ENCODE data around the gene ABCC8.
A peak's percentile ranks its signal among the peaks of the same experiment; 100 is the strongest.

ABCC8 gene

DNA sequence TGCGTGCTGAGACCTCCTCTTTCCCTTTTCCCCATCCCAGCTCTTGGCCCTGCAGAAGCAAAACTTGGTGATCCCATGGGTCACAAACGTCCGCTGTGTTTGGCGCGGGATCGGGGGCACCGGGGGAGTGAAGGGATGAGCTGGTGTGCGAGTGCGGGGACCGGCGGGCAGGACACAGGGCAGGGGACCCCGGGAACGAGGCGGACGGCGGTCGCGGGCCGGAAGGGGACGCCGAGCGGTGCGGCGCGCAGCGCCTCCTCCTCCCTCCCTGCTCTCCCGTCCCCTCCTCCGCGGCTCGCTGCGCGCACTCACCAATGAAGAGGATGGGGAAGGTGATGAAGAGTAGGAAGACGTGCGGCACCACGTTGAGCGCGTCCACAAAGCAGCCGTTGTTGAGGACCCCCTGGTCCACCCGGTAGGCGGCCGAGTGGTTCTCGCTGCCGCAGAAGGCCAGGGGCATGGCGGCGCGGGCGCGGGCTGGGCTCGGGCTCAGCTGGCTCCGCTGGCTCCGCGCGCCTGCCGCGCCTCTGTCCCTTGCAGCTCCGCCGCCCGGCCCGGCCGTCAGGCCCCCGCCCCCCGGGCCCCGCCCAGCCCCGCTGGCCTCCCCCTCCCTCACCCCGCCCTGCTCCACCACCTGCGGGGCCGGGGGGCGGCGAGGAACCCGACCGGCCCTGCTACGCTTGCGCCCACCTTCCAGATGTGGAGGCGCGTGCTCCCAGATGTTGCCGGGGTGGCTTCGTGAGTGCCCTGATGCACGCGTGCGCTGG, at the start of gene ABCC8:
Gene ABCC8, minus strand, starts transcription at position 529 of the 767 bp plus-strand sequence. Its CDS starts 69 bp downstream, at position 460.
- peak; percentile 11 for DNase-seq

DNA sequence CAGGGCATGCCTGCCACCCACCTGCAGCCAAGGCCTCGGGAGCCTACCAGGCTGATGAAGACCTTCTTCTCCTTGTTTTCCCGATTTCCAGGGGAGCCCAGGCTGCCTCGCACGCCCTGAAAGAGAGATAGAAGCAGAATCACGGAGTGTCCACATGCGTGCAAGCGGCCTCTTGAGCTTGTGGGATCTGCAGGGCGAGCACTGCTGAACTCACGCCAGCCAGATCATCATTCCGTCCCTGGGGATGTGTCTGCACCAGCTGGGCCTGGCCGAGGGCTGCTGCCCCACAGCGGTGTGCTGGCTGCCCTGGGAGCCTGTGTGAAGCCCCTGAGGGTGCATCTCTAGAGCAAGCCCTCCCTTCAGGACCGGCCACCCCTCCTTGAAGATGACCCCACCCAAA, 49.7 kb upstream of the ABCC8 start:
- DNase-seq: no peak

DNA sequence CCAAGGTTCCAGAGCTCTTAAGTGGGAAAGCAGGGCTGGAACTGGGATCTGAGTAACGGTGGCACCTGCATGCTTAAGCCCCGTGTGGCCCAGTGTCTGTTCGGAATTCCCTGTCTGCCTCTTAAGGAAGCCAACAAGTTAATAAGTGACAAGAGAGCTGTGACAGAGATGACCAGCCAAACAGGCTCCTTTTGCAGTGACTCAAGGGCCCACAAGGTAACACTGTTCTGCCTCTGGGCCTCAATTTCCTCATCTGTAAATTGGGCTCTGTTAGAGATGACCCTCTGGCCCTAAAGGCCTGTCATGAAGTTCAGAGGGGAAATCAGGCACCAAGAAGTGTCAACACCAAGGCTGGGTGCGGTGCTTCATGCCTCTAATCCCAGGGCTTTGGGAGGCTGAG, 48.9 kb upstream of the ABCC8 start:
- no peak for DNase-seq

DNA sequence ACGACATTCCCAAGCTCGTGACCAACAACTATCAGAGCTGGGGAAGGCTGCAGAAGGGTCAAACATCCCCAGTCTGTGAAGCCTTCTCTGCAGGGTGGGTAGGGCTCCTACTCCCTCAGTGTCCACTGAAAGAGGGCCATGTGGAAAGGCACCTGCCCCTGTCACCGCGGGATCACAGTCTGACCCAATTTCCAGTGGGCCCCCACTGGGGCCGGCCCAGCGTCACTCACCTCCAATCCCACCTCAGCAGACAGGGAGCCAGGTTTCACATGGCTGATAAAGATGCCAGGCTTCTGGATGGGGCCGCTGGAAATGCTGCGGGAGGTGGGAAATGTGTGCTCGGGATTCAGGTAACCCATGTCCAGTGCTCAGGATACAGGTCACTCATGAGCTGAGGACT, 47.6 kb upstream of the ABCC8 start:
- DNase-seq: no peak

DNA sequence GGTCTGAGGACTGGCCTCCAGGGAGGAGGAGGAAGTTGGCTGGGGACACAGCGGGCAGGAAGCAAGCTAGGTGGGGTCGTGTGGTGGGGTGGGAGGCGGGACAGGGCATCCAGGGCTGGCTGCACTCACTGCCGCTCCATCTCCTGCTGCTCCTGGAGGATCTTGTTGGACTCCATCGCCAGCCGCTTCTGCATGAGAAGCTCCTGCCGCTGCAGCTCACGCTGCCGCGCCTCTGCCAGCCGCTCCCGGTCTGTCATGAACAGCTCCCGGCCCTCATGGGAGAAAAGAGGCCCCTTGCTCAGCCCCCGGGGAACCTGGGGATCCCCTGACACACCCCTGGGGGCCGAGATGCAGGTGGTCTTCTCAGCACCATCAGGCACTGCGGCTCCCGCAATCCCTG, 46.0 kb upstream of the ABCC8 start:
- no peak for DNase-seq

DNA sequence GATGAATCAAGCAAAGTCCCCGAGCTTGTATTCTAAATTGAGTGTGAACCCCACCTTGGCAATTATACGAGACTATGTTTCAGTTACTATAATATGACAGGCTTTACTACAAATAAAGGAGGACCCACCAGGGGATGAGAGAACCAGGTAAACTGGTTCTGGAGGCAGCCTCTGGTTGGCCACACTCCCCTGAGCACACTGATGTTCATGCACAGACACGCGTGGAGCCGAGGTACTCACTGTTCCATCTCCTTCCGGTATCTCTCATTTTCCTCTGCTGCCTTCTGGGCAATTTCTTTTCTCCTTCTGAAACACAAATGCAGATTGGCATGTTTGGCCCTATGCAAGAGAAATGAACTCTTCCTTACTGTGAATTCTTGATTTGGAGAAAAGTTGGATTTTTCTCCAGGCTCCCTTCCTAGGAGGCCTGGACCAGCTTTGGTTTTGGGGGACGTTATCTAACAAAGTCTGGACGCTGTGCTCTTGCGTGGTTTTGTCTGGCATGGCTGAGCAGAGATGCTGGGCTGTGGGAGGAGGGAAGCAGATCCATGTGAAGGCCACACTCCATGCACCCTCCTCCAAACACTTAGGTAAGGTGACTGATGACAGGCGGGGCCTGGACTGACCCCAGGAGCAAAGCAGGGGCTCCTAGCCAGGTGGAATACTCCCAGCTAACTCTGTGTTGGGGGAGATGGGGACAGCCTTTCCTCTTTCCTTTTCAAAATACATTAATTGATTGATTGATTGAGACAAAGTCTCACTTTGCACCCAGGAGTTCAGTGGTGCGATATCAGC, 44.7 kb upstream of the ABCC8 start:
- DNase-seq: no peak

DNA sequence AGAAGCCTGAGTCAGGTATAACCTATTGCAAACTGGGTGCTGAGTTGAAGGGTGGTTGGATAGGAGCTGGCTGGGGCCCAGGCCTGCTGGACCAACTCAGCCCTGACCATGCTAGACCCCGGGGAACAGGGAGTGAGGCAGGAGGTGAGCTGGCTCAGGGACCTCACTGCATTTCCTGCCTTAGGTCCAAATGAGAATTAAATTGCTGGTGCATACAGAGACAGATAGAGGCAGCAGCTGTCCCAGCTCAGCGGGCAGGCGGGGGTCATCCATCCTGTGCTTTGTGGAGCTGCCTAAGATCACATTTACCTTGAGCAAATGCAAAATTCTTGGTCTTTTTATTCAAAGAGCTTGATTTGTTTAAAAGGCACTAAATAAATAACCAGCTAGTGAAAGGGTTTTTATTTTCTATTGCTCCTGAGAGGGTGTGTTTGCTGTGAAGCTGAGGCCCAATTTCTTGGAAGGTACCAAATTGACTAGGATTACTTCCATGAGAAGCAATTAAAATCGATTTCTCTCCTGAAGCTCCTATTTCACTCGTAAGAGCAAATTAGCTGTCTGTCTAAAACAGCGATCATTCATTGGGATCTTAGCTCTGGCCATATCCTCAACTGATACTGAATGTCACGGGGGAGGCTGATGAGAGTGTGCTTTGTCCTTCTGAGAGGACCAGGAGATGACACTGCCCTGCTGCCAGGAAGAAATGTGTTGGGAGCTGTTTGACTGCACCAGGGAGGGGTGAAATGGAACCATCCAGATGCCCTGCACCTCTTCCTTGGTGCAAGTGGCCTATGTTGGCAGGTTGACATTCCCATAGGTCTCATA, 42.6 kb upstream of the ABCC8 start:
- DNase-seq: no peak

DNA sequence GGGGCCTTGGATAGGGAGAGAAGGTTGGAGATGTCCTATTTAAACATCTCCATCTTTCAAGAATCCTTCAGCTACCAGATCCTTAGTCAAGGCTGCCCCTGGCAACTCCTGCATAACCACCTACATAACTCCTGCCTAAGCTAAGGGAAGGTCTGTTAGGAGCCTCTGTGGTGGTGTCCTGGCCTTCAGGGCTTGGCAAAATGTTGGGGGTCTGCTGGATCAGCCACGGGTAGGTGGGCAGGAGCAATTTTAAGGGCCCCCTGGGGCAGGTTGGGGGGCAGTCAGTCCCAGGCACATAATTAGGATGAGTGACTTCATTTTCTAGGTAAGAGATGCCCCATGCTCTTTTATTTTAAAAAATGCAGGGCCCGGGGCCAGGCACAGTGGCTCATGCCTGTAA, 41.7 kb upstream of the ABCC8 start:
- no peak for DNase-seq

DNA sequence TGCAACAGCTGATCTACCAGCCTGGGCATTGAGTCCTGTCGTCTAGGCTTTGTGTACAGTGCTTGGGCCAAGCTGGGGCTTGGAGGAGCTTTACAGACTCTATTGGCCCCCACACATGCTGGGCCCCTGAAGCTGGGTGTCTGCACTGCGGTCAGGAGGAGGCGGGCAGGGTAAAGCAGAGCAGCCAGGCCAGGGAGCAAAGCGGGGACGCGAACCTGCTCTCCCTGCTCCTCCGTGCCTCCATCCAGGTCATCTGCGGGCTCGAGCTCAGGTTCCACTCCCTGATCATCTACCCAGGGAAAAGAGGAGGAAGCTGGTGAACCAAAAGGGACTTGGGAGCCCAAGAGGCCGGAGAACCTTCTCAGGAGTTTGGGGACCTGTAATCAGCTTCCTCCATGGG, 40.5 kb upstream of the ABCC8 start:
- DNase-seq: no peak

DNA sequence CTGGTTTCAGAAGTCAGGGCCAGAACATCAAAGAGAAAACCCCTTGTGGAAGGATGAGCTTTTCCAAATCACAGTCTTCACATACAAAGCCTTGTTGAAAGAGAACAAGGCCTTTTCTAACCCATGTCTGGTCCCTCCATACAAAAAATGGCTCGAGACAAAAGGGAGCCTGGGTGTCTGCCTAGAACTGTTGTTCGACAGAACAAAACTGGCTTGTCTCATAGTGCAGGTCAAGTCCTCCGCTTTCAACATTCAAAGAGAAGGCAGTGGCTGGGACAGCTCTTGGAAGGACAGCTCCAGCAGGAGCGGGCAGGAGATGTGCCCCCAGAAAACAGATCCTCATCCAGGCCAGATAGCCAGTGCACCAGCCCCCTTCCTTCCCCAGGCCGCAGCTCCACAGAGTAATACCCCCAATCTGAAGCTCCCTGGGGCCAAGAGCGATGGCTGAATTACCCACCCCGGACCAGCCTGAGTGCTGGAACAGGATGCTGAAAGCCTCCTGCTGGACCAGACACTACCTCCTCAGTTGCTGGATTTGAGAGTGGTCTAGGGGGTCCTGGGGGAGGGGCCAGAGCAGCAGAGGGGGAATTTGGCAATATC, 40.0 kb upstream of the ABCC8 start:
- no peak for DNase-seq

DNA sequence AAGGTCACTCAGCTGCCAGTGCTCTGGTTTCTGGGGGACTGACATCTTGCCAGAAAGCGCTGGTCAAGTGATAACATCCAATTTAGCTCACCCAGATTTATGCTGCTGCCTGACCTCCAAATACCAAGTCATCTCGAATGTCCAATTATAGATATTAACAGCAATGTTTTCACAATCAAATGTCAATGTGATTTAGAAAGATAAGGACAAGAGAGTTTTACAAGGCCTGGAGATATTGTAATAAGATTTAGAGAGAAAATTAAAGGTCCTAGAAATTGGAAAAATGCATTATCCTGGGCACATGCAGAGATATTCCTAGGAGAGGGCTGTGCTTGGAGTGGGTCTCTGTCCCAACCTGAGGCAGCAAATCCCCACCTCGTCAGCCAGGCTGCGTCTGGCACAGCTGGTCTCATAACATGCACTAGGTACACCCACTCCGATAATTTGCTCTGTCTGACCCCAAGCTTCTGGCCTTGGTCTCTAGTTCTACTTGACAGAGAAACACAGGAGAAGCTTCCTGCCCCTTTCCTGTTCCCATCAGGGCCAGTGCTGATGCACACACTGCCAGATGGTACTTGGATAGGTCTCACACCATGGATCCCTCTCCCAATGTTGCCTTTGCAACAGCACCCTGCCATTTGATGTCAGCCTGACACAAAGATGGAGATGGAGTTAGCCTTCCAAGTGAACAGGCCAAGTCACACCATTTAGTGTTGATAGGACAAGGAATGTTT, 39.0 kb upstream of the ABCC8 start:
- DNase-seq: no peak

DNA sequence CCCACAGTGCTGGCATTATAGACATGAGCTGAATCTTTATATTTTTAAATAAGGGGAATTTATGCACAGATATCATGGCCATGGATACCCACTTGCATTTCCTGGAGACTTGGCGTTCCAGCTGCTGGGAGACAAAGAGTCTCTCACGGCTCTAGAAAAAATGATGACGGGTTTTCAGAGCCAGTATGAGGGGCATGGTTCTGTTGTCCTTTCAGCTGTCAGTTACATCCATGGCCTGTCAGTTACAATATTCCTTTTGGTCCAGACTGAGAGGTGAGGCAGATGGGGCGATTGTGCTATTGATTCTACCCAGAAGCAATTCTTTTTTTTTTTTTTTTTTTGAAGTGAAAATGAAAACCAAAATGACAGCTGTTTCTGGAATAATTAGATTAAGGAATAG, 37.8 kb upstream of the ABCC8 start:
- no peak for DNase-seq

DNA sequence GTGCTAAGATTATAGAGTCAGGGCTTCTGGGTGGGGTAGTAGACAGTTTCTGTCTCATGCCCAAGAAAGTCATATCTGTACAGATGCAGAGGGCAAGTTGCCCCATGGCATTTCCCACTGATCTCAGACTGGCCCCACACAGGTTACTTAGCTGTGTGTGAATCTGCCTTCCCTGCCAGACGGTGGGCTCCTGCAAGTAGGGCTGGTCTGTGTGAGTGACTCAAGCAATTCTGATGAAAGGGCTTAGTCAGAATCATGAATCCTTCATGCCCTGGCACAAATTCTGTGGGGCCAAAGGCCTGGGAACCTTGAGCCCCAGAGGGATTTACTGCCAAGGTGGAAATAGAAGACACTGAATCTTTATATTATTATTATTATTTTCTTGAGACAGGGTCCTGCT, 37.2 kb upstream of the ABCC8 start:
- peak; percentile 35 for DNase-seq

DNA sequence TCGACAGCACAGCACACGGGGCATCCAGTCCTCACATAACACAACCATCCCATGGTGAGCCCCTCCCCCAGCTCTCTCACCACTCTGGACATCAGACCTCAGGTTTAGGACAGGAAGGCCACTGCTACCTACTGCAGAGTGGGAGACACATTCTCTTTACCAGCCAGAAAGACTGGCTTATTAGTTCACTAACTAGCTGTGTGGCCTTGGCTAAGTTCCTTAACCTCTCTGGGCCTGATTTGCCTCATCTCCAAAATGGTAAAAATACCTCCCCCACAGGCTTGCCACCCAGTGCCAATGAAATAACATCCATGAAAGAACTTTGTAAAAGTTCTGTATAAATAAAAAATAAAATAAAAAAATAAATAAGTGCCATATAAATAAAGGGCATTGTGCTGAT, 35.5 kb upstream of the ABCC8 start:
- no peak for DNase-seq

DNA sequence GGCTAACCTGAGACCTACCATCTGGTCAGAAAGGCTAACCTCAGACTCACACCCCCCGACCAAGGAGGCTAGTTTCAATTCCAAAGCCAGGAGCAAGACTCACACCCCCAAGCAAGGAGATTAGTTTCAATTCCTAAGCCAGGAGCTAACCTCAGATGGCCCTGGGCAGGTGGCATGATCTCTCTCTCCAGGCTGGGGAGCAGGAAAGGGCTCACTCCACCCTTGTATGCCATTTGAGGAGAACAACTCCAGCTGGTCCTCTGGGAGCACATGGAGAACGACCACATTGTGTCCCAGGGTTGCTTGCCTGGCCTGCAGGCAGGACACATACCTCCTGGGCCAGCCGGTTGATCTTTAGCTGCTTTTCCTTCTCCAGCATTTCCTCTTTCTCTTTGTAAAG, 34.9 kb upstream of the ABCC8 start:
- no peak for DNase-seq

DNA sequence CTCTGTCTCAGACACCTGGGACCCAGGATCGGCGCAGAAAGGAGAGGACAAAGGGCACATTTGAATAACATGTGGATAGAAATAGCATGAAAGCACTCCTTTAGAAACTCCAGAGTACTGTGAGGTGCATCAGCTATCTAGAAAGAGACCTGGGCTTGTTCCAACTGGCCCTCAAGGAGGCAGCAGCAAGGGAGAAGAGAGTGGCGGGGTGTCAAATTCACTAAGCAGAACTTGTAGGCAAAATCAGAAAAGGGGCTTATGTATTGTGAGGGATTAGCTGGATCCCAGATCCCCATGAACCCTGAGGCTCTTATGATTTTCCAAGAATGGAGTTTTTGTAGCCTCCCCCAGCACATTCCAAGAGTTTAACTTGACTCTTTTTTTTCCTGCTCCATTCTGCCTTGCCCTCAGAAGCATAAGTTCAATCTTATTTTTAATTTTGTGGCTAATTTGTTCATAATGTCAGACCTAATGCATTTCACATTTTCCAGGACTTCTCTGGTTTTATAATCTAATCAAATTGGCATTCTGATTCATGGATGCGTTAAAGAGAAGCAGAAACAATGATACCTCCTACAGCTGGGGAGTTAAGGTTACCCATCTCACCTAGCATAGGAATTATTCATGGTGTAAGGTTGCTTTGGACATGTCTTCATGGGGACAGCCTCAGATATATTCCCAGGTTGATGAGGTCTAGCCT, 34.0 kb upstream of the ABCC8 start:
- DNase-seq: no peak

DNA sequence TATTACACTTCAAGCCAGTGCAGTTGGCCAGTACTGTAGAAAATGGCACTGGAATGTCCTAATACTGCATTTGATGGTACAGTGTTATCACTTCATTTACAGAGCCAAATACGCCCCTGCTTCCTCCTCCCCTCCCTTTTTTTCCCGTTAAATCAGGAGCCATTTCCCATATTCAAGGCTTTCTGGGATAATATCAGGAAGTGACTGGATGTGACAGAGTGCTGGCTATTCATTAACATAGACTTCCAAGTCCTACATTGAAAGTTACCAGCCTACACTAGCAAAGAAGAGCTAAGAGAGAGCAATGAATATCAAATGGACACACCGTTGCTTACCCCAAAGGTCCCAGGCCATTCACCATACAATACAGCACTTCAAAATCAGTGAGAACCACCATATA, 32.1 kb upstream of the ABCC8 start:
- DNase-seq: no peak

DNA sequence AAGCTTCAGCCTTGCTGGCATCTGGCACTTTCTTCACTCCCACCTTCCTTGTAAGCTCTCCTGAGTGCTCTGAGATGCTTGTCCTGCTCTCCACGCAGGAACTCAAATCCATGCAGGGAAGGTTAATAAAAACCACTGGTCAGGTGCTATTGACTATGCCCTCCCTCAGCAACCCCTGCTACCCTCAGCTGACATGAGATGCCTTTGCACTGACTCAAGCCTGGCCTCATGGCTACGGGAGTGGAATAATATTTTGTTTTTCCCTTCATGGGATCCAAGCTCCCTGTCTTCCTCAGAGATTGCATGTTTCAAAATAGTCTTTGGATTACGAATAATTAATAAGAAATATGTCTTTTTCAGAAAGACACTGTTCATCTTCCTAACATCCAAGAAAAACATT, 31.7 kb upstream of the ABCC8 start:
- no peak for DNase-seq

DNA sequence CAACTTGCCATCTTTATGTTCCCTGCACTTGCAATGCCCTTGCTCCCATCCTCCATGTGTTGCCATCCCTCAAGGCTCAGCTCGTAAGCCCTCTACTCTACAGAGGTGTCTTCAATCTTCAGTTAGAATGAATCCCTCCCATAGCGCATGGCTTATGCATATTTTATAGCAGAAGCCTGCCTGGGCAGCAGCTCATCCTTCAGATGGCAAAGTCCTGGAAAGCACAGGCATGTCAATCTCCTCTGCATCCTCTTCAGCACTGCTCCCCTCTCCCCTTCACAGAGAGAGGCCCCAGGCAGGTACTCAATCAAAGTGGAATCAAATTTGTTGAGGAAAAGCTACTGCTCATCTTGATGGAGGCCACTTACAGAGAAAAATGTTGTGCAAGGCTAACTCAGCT, 31.1 kb upstream of the ABCC8 start:
- no peak for DNase-seq

DNA sequence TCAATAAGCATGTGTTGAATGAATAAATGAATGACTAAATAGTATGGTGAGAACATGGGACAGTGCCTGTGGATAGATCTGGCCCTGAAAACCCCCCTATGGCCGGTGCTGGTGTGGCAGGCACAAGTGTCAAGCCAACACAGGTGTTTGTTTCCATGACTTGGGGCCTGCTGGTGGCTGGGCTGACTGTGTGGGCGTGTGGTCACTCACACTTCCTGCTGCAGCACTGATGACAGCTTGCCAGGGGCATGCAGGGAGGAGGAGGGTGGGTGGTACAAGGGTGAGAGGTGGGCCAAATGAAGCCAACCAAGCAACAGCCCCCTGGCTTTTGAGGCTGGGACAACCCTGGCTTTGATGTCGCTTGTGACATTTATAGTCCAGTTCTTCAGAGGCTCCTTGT, 30.3 kb upstream of the ABCC8 start:
- no peak for DNase-seq

DNA sequence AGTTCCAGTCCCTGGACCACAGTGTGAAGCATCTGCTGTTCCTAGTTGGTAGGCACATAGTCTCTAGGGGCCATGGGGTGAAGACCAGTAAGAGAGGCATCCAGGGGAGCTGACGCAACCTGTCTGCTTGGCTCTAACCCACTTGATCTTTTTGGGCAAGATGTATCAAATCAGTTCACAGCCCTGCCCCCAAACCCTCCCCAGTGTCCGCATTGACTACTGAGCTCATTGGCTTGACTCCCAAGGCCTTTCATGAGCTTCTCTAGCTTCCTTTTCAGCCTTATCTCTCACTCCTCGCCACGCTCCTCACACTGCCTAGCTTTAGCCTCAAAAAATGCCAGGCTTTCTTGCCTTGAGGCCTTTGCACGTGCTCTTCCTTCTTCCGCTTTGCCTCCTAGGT, 29.7 kb upstream of the ABCC8 start:
- DNase-seq: no peak

DNA sequence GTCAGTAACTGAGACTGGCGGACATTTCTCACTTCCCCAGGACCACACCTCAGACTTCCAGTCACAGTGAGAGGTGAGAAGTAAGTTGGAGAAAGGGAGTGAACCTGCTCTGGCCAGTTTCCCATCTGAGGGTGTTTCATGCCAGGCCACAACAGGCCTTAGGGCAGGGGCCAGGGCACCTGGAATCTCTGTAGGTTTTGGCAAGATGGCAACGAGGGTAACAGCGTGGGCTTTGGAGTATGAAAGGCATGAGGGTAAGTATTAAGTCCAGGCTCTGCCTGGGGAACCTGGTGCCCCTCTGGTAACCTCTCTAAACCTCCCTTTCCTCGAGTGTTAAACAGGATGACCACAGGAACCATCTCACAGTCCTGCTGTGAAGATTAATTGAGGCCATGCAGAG, 28.5 kb upstream of the ABCC8 start:
- DNase-seq: no peak
